ENCODE data around the gene ZSCAN20. TPM values are rescaled to one million over a fixed set of nuclear protein-coding genes. Genes with fewer than 3 reads are reported as not detected.

ZSCAN20 gene
- total and polyA plus RNA-seq, 2 experiments from 2014 or later = 0.91 to 4.9 TPM

- Histone ChIP-seq H3K9me2 (ENCODE audit: insufficient read depth) (no peaks in the 10 kb centered on the region), H3K27ac (ENCODE audit: low read depth) (no peak overlapping the region), H3K4me2 (no peak overlapping the region), H3F3A (replicated peaks; ENCODE audit: low read depth) (no peaks in the 10 kb centered on the region), H2AFZ (no peak overlapping the region), H3K4me1 (ENCODE audit: insufficient read depth) (peaks cover 7% of the 10 kb centered on the region; the same call in 1 of the 2 replicates), H3K36me3 (ENCODE audit: insufficient read depth) (no peaks in the 10 kb centered on the region), H3K79me2 (replicated peaks; ENCODE audit: insufficient read depth) (no peaks in the 10 kb centered on the region), H4K20me1 (replicated peaks; ENCODE audit: insufficient read depth) (no peaks in the 10 kb centered on the region), H3K4me3 (no peak overlapping the region), H3K27me3 (ENCODE audit: insufficient read depth) (0 out of 2 replicates have a peak, but pooled peaks cover 3% of the 10 kb centered on the region)
- TF ChIP-seq POLR2AphosphoS5 (IDR thresholded peaks at IDR 0.05; ENCODE audit: low read depth) (no peak), ETS1 (IDR thresholded peaks at IDR 0.05) (no peak), EZH2phosphoT487 (IDR thresholded peaks at IDR 0.05; ENCODE audit: unreplicated experiment) (no peak), ZNF331 (CRISPR knock-in tag; IDR thresholded peaks at IDR 0.05; ENCODE audit: low read depth) (no peak), STAT1 (IDR thresholded peaks at IDR 0.05; ENCODE audit: unreplicated experiment) (no peak), NANOG (IDR thresholded peaks at IDR 0.05; ENCODE audit: borderline replicate concordance) (no peak), ZNF462 (CRISPR knock-in tag; IDR thresholded peaks at IDR 0.05) (no peak), CREB1 (CRISPR knock-in tag; IDR thresholded peaks at IDR 0.05; ENCODE audit: low read depth) (no peak), ZNF114 (CRISPR knock-in tag; IDR thresholded peaks at IDR 0.05) (no peak), REST (IDR thresholded peaks at IDR 0.05; ENCODE audit: unreplicated experiment) (no peak), JUNB (IDR thresholded peaks at IDR 0.05; ENCODE audit: unreplicated experiment) (no peak)
- Mint-ChIP-seq H3K4me3 (no peak overlapping the region), H3K9me3 (no peaks in the 10 kb centered on the region), H3K36me3 (ENCODE audit: low read depth) (no peaks in the 10 kb centered on the region; the same call in 2 of the 3 replicates), H3K27me3 (ENCODE audit: insufficient read depth, low read depth, poor library complexity) (peaks cover 13% of the 10 kb centered on the region), H3K27ac (no peak overlapping the region), H3K4me1 (peaks cover 21% of the 10 kb centered on the region)
- ATAC-seq (no peak), DNase-seq (ENCODE audit: low spot score) (no peak)
Observed at GRCh38 chr1:33468531-33468930, 3.9 kb upstream of the ZSCAN20 start.

All from GM23338 (cell line).